Right ventricle myocardium inferior (tissue), 1 donor: ENCODE results near the gene AIP. TPM values are rescaled to one million over a fixed set of nuclear protein-coding genes. Genes with fewer than 3 reads are reported as not detected.
"Not testable (repeated sequence)": the region's sequence is repeated elsewhere in the genome, so short reads cannot be mapped to it uniquely, and the experiment has no call there.

Source experiments
- ATAC-seq: fragments of 200-7000 bp; cut with Tn5 transposase; one replicate; pipeline ENCODE4 v1.9.1; 2020; ENCODE audit warnings: mild to moderate bottlenecking, moderate library complexity
- DNase-seq: peaks from one replicate; pipeline ENCODE4 v3.0.0; 2021; ENCODE audit errors: missing footprints
- intact Hi-C: fragments of 100-400 bp; cut with DNase I; formaldehyde crosslinking; loops from one replicate; pipeline ENCODE4 v1.11.0; 2022
- total RNA-seq: library from RNA; stranded (reverse); fragmentation: NEBNext Ultra II Directional; extraction: Animal tissue kit (Norgen Biotek cat#: 25700); gene quantifications from one replicate; pipeline ENCODE4 v1.2.1, GENCODE V29; 2021
- donor health status: DM: no; HTN: yes; CAD: no; lungs with severe emphysema.

Gene AIP
- total RNA-seq, 1 donor from 2014 or later = 57.4 TPM

- intact Hi-C loops = no loop called here
Observed at GRCh38 chr11:67500484-67500821, 17.6 kb downstream of the AIP start.

DNA sequence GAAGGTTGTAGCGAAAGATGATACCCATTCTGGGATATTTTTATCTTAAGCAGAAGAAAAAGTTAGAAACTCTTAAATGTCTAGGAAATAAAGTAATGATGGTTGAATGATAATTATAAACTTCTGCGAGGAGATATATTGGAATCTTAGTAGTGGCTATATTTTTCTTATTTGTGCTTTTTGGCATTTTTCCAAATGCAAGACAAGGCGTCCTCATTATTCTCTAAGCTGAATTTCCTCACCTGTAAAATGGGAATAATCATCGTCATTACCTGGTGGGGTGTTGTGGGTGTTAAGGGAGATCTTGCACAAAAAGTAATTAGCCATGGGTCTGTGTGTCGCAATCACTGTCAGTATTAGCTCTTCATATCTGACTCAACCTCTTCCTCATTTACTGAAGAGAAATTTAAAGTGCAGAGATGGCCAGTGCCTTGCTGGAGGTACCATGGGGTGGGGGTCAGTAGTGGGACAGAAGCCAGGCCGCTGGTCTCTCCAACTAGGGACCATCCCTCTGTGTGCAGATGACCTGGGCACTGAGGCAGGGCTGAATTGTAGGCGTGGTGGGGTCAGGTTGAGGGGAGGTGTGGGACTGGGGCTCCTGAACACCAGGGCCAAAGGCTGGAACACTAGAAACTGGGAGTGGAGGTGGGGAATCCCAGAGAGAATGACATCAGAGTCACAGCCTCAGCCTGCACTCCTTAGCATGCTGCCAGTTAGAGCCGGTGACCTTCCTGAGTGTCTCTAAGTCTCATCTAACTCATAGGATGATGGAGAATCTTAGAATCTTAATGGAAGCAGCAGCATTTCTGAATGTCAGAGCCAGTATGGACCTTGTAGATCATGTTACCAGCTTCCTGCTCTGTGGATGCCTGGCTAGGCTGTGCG is 18.2 kb downstream of the AIP start:
- DNase-seq (no peak), ATAC-seq (no peak)
- intact Hi-C loops = no loop called here

More at GRCh38 chr11:67500484-67500821, 17.6 kb downstream of the AIP start:
- DNase-seq (no peak), ATAC-seq (no peak)

- DNase-seq (no peak), ATAC-seq (no peak)
- intact Hi-C loops = no loop called here
Observed at GRCh38 chr11:67501854-67502253, 19.0 kb downstream of the AIP start.

DNA sequence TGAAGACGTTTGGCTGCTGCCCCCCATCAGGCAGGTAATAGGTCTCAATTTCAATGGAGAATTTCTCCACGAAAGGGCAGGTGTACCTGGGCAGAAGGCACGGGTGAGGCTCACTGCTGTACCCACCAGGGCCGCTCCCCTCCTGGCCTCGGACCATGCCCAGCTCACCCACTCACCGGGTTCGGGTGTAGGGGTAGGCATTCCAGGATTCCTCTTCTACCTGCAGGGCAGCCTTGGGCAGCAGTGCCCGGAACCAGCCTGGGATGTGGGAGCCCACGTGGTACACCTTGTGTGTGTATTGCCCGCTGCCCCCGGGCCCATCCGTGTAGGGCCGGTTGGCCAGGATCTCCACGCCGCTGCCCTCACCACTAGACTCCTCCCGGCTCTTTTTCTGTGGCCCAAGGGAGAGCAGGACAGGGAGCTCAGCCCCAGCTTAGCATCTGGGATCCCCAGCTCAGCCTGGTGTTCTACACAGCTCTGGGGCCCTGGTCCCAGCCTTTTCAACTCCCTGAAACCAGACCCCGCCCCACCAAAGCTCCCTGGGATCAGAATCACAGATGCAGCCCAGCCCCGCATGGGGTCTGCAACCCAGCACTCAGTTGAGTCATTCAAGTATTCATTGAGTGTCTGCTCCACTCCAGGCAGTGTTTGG is 19.6 kb downstream of the AIP start:
- intact Hi-C loops = no loop called here
- ATAC-seq = no peak
- no peak for DNase-seq

- ATAC-seq (no peak), DNase-seq (no peak)
- intact Hi-C loops = loop anchor here (2.0 kb wide), 1 partner anchor 21 kb away; the partner anchor contains the start of gene AIP
Observed at GRCh38 chr11:67503119-67504004, 20.5 kb downstream of the AIP start.

DNA sequence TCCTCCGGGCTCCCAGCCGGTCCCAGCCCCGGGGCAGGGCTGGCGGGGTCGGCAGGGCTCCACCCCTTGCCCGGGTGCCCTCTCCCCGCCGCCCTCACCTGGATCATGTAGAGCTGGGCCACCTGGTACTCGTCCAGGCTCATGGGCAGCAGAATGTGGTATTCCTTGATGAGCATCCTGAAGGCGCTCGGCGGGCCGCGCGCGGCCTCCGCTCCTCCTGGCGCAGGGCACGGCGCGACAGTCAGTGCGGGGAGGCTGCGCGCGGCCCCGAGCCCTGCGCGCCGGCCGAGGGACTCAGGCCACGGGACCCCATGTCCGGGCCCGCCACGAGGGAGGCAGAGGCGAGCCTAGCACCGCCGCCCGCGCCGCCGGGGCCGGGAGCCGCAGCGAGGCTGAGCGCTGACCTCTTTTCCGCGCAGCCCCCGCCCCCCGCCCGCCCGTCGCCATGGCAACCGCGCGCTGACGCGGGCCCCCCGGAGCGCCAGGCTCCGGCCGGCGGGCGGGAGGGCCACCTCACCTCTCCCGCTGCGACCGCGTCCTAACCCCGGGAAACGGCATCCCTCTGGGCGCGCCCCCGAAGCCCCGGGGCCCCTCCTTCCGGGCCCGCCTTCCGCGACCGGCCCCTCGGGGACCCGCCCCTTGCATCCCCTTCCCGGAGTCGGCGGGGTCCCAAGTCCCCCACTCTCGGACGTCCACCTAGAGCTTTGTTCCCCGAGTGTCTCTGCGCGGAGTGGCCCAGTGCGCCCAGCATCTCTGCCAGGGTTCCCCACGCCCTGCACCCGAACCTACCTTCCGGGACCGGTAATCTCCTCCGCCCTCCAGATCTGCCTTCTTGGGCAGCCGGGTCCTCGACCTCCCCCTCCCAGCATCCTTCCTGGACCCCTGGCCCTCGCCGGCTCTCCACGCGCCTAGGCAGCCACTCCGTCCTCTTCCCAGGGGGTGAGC is 21.5 kb downstream of the AIP start:
- no peak for ATAC-seq
- DNase-seq = no peak
- intact Hi-C loops = loop anchor here (2.0 kb wide), 1 partner anchor 21 kb away; the partner anchor contains the start of gene AIP

GRCh38 chr11:67504950-67505581 is 22.2 kb downstream of the AIP start, which contains the start of gene PITPNM1:
PITPNM1 (minus strand) TSS chr11:67505363; CDS start chr11:67504180, 1,183 bp downstream.
- peak; percentile 90 for DNase-seq
- ATAC-seq = peak; percentile 52
- intact Hi-C loops = loop anchor here (2.0 to 5.0 kb wide), 3 partner anchors 22 to 153 kb away; partner anchors contain the start of genes AIP, NDUFV1 and POLD4

- DNase-seq = peak; percentile 94
- intact Hi-C loops = loop anchor here (1.0 to 5.0 kb wide), 5 partner anchors 23 to 154 kb away; partner anchors contain the start of genes AIP, NDUFV1, POLD4 and RAD9A
- ATAC-seq = peak; percentile 61
Observed at GRCh38 chr11:67505605-67506396, 23.0 kb downstream of the AIP start.

DNA sequence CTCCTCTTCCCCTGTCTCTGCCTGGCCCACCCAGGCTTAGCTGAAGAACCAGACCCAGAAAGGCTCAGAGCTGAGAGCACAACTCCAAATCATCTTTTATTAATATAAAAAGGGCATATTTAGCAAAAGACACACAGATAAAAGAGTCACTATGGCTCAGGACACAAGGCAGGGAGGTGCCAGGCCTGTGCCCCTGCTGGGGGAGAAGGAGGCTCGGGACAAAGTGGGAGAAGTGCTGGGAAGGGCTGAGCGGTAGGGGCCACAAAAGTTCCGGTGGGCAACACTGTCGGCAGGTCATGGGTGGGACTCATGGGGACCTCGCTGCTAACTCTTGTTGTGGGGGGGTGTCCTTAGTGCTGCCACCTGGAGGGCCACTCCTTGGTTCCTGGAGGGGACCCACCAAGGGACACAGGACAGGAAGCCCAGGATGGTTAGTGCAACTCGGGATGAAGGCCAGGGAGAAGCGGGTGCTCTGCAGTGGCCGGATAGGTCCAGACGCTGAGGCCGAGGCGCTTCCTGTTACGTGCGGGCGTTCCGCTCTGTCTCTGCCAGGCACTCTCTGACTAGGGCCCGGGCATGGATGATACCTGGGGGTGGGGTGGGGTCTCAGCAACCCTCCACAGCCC is 23.7 kb downstream of the AIP start:
- intact Hi-C loops = loop anchor here (1.0 to 5.0 kb wide), 4 partner anchors 37 to 154 kb away; partner anchors contain the start of genes NDUFV1, POLD4, RAD9A and TMEM134
- DNase-seq = no peak
- ATAC-seq = no peak

DNA sequence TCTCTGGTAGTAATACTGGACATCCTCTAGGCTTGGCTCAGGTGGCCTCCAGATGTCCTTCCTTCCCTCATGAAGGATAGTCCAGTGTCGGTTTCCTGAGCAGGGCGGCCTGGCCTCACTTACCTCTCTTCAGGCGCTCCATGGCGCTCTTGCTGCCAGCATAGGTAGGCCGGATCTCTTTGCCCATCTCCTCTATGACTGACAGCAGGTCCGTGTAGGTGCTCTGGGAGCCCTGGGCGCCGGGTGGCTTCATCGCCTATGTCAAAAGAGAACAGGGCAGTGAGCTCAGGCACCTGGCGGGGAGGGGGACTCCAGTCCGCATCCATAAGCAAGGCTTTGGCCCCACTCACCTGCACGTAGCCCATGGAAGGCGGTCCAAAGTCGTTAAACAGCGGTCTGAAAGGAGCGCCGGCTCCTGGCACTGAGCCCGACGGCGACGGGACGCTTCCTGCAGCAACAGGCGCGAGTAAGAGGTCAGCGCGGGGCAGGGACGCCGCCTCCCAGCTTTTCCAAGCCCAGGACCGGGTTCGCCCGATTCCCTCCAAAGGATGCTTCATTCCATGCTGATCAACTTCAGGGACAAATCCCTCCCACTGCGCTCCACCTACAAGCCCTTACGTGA is 24.5 kb downstream of the AIP start:
- ATAC-seq = no peak
- DNase-seq = no peak
- intact Hi-C loops = loop anchor here (2.0 to 5.0 kb wide), 3 partner anchors 100 to 155 kb away; partner anchors contain the start of genes NDUFV1, POLD4 and RAD9A

DNA sequence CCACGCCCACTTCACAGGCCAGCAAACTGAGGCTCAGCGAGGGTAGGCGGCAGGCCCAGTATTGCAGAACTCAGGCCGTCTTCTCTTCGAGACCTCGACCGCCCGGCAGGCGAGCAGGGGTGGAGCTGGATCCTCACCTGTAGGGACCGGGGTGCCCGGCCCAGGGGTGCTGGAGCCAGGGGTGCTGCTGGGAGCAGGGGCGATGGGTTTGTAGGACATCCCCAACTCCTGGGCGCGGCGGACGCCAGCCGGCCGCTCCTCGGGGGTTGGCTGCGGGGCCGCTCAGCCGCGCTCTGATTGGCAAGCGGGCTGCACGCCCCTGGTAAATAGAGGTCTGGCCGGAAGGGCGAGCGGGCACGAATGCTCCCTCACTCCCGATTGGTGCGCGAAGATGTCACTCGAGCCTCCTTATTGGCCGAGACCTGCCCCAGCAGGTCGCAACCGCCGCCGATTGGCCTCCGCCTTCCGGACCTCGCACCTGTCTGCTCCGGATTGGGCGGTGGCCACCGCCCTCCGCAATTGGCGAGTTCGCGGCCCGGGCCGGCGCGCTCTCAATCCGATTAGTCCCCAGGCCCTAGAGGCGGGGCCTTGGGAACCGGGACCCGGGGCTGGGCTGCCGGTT is 25.1 kb downstream of the AIP start, which contains the start of gene CDK2AP2:
CDK2AP2 (minus strand) TSS at position 299 of the 622 bp plus-strand sequence; CDS start at position 219, 80 bp downstream.
- DNase-seq (peak; percentile 100), ATAC-seq (peak; percentile 88)
- intact Hi-C loops = loop anchor here (2.0 to 5.0 kb wide), 3 partner anchors 99 to 156 kb away; partner anchors contain the start of genes NDUFV1, POLD4 and RAD9A

DNA sequence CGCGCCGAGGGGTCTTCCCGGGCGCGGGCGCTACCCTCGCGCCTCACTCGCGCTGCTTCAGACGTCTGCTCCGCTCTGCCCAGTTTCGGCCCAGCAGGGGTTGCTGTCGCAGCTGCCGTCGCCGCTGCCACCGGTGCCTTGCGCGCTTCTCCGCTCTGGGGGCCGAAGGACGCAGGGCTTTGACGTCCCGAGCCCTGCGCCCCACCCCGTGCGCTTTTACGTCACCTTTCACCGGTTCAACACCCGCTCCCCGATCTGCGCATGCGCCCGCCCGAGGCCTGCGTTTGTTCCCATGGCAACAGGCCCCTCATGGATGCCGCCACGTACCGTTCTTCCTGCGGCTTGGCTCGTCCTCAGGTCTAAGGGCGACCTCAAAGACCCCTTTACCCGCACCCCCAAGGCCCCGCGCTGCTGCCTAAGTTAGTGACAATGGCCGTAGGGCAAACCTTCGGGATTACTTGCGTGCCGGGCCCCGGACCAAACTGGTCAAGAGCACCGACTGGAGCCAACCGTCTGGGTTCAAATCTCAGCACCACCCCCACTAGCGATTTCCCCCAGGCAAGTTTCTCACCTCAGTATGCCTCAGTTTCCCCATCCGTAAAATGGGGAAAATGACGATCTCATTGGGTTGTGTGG is 25.8 kb downstream of the AIP start:
- ATAC-seq (peak; percentile 62), DNase-seq (peak; percentile 99)
- intact Hi-C loops = loop anchor here (5.0 kb wide), 2 partner anchors 99 to 156 kb away; partner anchors contain the start of genes NDUFV1 and POLD4

- intact Hi-C loops = no loop called here
- ATAC-seq (no peak), DNase-seq (no peak)
Observed at GRCh38 chr11:67510023-67510345, 27.2 kb downstream of the AIP start.

DNA sequence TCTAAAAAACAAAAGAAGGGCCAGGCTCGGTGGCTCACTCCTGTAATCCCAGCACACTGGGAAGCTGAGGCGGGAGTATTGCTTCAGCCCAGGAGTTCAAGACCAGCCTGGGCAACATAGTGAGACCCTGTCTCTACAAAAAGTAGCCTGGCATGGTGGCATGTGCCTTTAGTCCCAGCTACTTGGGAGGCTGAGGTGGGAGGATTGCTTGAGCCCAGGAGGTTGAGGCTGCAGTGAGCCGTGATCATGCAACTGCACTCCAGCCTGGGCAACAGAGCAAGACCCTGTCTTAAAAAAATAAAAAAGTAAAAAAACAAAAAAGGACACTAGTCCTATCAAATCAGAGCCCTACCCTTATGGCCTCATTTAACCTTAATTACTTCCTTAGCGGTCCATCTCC is 28.7 kb downstream of the AIP start:
- ATAC-seq, intact Hi-C loops, DNase-seq: not testable (repeated sequence)
